Vagina (tissue), 2 donors: Measurements from ENCODE around the gene SLC7A6. TPM values are rescaled to one million over a fixed set of nuclear protein-coding genes. Genes with fewer than 3 reads are reported as not detected.

Experiments
- DNase-seq, 2 donors: peaks; one replicate each; pipeline ENCODE4 v3.0.0-alpha.2; 2017; ENCODE audit errors: extremely low spot score in 2 of 2
- H3K27ac ChIP-seq: fragments of 200-600 bp; sonication (generic); one replicate; pipeline ENCODE4 v1.5.1; 2019
- H3K27me3 ChIP-seq: fragments of 200-600 bp; sonication (generic); one replicate; pipeline ENCODE4 v1.5.1; 2019
- H3K36me3 ChIP-seq, 2 donors: fragments of 200-600 bp; sonication (generic); one replicate each; pipeline ENCODE4 v1.5.1; 2017 to 2019
- H3K4me1 ChIP-seq: fragments of 200-600 bp; sonication (generic); one replicate; pipeline ENCODE4 v1.5.1; 2019
- H3K4me3 ChIP-seq, 2 donors: fragments of 200-600 bp; sonication (generic); 1 replicate in 1 of 2; 2 replicates in 1 of 2; pipeline ENCODE4 v1.5.1; 2016 to 2019
- H3K9me3 ChIP-seq: fragments of 200-600 bp; sonication (generic); one replicate; pipeline ENCODE4 v1.5.1; 2019
- CTCF ChIP-seq, 3 experiments: fragments of 450-650 bp in 2 of 3; fragments of 200-600 bp in 1 of 3; sonication (generic) in 1 of 3; IDR thresholded peaks; one replicate each; pipeline ENCODE4 v1.5.1; 2017 to 2019; ENCODE audit warnings: antibody characterized with exemption in 3 of 3, mild to moderate bottlenecking in 2 of 3, moderate library complexity in 2 of 3
- POLR2A ChIP-seq, 2 donors: fragments of 450-650 bp; IDR thresholded peaks; one replicate each; pipeline ENCODE4 v1.6.1; 2017; ENCODE audit warnings: antibody characterized with exemption in 2 of 2, mild to moderate bottlenecking in 2 of 2, moderate library complexity in 2 of 2
- POLR2AphosphoS5 ChIP-seq, 2 donors: sonication (generic); formaldehyde crosslinking; IDR thresholded peaks; one replicate each; pipeline ENCODE4 v1.9.0; 2017; ENCODE audit warnings: antibody characterized with exemption in 2 of 2, mild to moderate bottlenecking in 2 of 2, low read depth in 1 of 2; ENCODE audit not compliant: insufficient read depth in 1 of 2
- intact Hi-C: fragments of 100-400 bp; cut with DNase I; formaldehyde crosslinking; loops from one replicate; pipeline ENCODE4 v1.15.1; 2023
- total RNA-seq: library from RNA; depleted of rRNA; stranded (reverse); fragments of >200 nt; gene quantifications from one replicate; pipeline ENCODE4 v1.2.3, GENCODE V29; 2016

The SLC7A6 gene
- total RNA-seq, 1 donor from 2014 or later = 35.1 TPM

GRCh38 chr16:68276223-68276622, 11.9 kb downstream of the SLC7A6 start:
- TF ChIP-seq POLR2A (IDR thresholded peaks at IDR 0.05) (no peak), POLR2AphosphoS5 (IDR thresholded peaks at IDR 0.05; ENCODE audit: insufficient read depth in 1 of 2, low read depth in 1 of 2) (no peak)
- Histone ChIP-seq H3K27me3 (no peaks in the 10 kb centered on the region), H3K9me3 (no peaks in the 10 kb centered on the region), H3K4me3 (no peak overlapping the region), H3K4me1 (peaks cover 27% of the 10 kb centered on the region), H3K27ac (peak overlapping the region; percentile 6), H3K36me3 (peaks cover 0 to 10% of the 10 kb centered on the region in 2 donors)
- intact Hi-C loops = no loop called here
- no peak for DNase-seq

GRCh38 chr16:68279726-68280558, 15.6 kb downstream of the SLC7A6 start:
- H3K36me3 ChIP-seq = peaks cover 0 to 3% of the 10 kb centered on the region in 2 donors
- no peaks in the 10 kb centered on the region for H3K9me3 ChIP-seq
- TF ChIP-seq POLR2AphosphoS5 (IDR thresholded peaks at IDR 0.05; ENCODE audit: insufficient read depth in 1 of 2, low read depth in 1 of 2) (no peak), POLR2A (IDR thresholded peaks at IDR 0.05) (no peak), CTCF (IDR thresholded peaks at IDR 0.05) (no peak)
- peaks cover 33% of the 10 kb centered on the region for H3K4me1 ChIP-seq
- no peak overlapping the region for H3K4me3 ChIP-seq
- no peaks in the 10 kb centered on the region for H3K27me3 ChIP-seq
- no peak for DNase-seq
- H3K27ac ChIP-seq = no peak overlapping the region
- intact Hi-C loops = no loop called here

GRCh38 chr16:68281368-68282063, 17.2 kb downstream of the SLC7A6 start:
- intact Hi-C loops = no loop called here

GRCh38 chr16:68282064-68282452, 17.7 kb downstream of the SLC7A6 start:
- H3K4me1 ChIP-seq = peaks cover 46% of the 10 kb centered on the region
- intact Hi-C loops = no loop called here
- H3K36me3 ChIP-seq = no peaks in the 10 kb centered on the region

More at GRCh38 chr16:68281368-68282063, 17.2 kb downstream of the SLC7A6 start:
- H3K36me3 ChIP-seq = no peaks in the 10 kb centered on the region
- H3K27me3 ChIP-seq = no peaks in the 10 kb centered on the region
- H3K4me1 ChIP-seq = peaks cover 41% of the 10 kb centered on the region
- no peak overlapping the region for H3K27ac ChIP-seq
- TF ChIP-seq CTCF (IDR thresholded peaks at IDR 0.05) = no peak
- no peak for TF ChIP-seq POLR2A (IDR thresholded peaks at IDR 0.05)
- H3K9me3 ChIP-seq = no peaks in the 10 kb centered on the region
- no peak overlapping the region for H3K4me3 ChIP-seq
- no peak for DNase-seq

GRCh38 chr16:68283346-68283745, 19.0 kb downstream of the SLC7A6 start:
- intact Hi-C loops = no loop called here

More at GRCh38 chr16:68282064-68282452, 17.7 kb downstream of the SLC7A6 start:
- no peak for TF ChIP-seq CTCF (IDR thresholded peaks at IDR 0.05)
- no peak for TF ChIP-seq POLR2AphosphoS5 (IDR thresholded peaks at IDR 0.05; ENCODE audit: insufficient read depth in 1 of 2, low read depth in 1 of 2)
- no peak for TF ChIP-seq POLR2A (IDR thresholded peaks at IDR 0.05)
- H3K9me3 ChIP-seq = no peaks in the 10 kb centered on the region
- H3K27me3 ChIP-seq = no peaks in the 10 kb centered on the region
- DNase-seq = no peak
- H3K4me3 ChIP-seq = no peak overlapping the region
- H3K27ac ChIP-seq = peak overlapping the region; percentile 66

More at GRCh38 chr16:68283346-68283745, 19.0 kb downstream of the SLC7A6 start:
- Histone ChIP-seq H3K27ac (peak overlapping the region; percentile 66), H3K4me3 (no peak overlapping the region), H3K27me3 (no peaks in the 10 kb centered on the region), H3K9me3 (no peaks in the 10 kb centered on the region), H3K4me1 (peaks cover 58% of the 10 kb centered on the region), H3K36me3 (no peaks in the 10 kb centered on the region)
- no peak for TF ChIP-seq CTCF (IDR thresholded peaks at IDR 0.05)
- TF ChIP-seq POLR2AphosphoS5 (IDR thresholded peaks at IDR 0.05; ENCODE audit: insufficient read depth in 1 of 2, low read depth in 1 of 2) = no peak
- TF ChIP-seq POLR2A (IDR thresholded peaks at IDR 0.05) = no peak
- DNase-seq = no peak
